Renal cortex interstitium (tissue), 15 donors: ENCODE results near the gene ANAPC15. TPM values are rescaled to one million over a fixed set of nuclear protein-coding genes. Genes with fewer than 3 reads are reported as not detected.
A peak's percentile ranks its signal among the peaks of the same experiment; 100 is the strongest.
"Not testable (repeated sequence)": the region's sequence is repeated elsewhere in the genome, so short reads cannot be mapped to it uniquely, and the experiment has no call there.

ENCODE experiments used
- DNase-seq, 11 donors: peaks; one replicate each; pipeline ENCODE4 v3.0.0-alpha.2; 2013; ENCODE audit warnings: low read depth in 9 of 11, low spot score in 4 of 11; ENCODE audit errors: extremely low read depth in 1 of 11
- long read RNA-seq, 16 experiments: transcript quantifications; one replicate each; lab custom pipeline, GENCODE V29; 2026
- polyA plus RNA-seq, 3 donors: library from polyadenylated mRNA; unstranded; fragments of 120-200 nt; gene quantifications; one replicate each; pipeline ENCODE4 v1.2.1, GENCODE V29; 2013; ENCODE audit not compliant: insufficient read length in 3 of 3

ANAPC15 gene
- polyA plus RNA-seq = 10 to 100 TPM; 41.2 to 61.9 (median 57.1) TPM
- long read RNA-seq, donor 1, transcript ANAPC15-201 (6 exons, 886 nt) = major isoform, 7 of 12 reads
- long read RNA-seq, donor 1, partial matches to known transcripts = 0 of 12 reads
- long read RNA-seq, donor 1, other reads (novel, unspliced or antisense) = 0 of 12 reads
- long read RNA-seq, donor 2, transcript ANAPC15-201 (6 exons, 886 nt) = major isoform, 5 of 15 reads
- long read RNA-seq, donor 2, partial matches to known transcripts = 0 of 15 reads
- long read RNA-seq, donor 2, other reads (novel, unspliced or antisense) = 0 of 15 reads
- long read RNA-seq, donor 3, transcript ANAPC15-201 (6 exons, 886 nt) = major isoform, 22 of 27 reads
- long read RNA-seq, donor 3, partial matches to known transcripts = 0 of 27 reads
- long read RNA-seq, donor 3, other reads (novel, unspliced or antisense) = 0 of 27 reads
- long read RNA-seq, donor 4, transcript ANAPC15-201 (6 exons, 886 nt) = major isoform, 8 of 10 reads
- long read RNA-seq, donor 4, partial matches to known transcripts = 0 of 10 reads
- long read RNA-seq, donor 4, other reads (novel, unspliced or antisense) = 0 of 10 reads
- long read RNA-seq, donor 5 = 0 reads
- long read RNA-seq, donor 6, transcript ANAPC15-204 (6 exons, 848 nt) = minor isoform, 5 of 24 reads
- long read RNA-seq, donor 6, transcript ANAPC15-201 (6 exons, 886 nt) = major isoform, 9 of 24 reads
- long read RNA-seq, donor 6, partial matches to known transcripts = 5 of 24 reads
- long read RNA-seq, donor 6, other reads (novel, unspliced or antisense) = 0 of 24 reads
- long read RNA-seq, donor 7, transcript ANAPC15-201 (6 exons, 886 nt) = major isoform, 12 of 20 reads
- long read RNA-seq, donor 7, partial matches to known transcripts = 5 of 20 reads
- long read RNA-seq, donor 7, other reads (novel, unspliced or antisense) = 0 of 20 reads
- long read RNA-seq, donor 8, transcript ANAPC15-208 (6 exons, 867 nt) = minor isoform, 7 of 25 reads
- long read RNA-seq, donor 8, transcript ANAPC15-201 (6 exons, 886 nt) = major isoform, 11 of 25 reads
- long read RNA-seq, donor 8, partial matches to known transcripts = 0 of 25 reads
- long read RNA-seq, donor 8, other reads (novel, unspliced or antisense) = 0 of 25 reads
- long read RNA-seq, donor 9, transcript ANAPC15-208 (6 exons, 867 nt) = minor isoform, 5 of 30 reads
- long read RNA-seq, donor 9, transcript ANAPC15-201 (6 exons, 886 nt) = major isoform, 10 of 30 reads
- long read RNA-seq, donor 9, transcript ANAPC15-204 (6 exons, 848 nt) = minor isoform, 6 of 30 reads
- long read RNA-seq, donor 9, partial matches to known transcripts = 6 of 30 reads
- long read RNA-seq, donor 9, other reads (novel, unspliced or antisense) = 0 of 30 reads
- long read RNA-seq, donor 10, transcript ANAPC15-208 (6 exons, 867 nt) = minor isoform, 7 of 31 reads
- long read RNA-seq, donor 10, transcript ANAPC15-201 (6 exons, 886 nt) = major isoform, 15 of 31 reads
- long read RNA-seq, donor 10, partial matches to known transcripts = 0 of 31 reads
- long read RNA-seq, donor 10, other reads (novel, unspliced or antisense) = 0 of 31 reads
- long read RNA-seq, donor 11, transcript ANAPC15-201 (6 exons, 886 nt) = major isoform, 6 of 13 reads
- long read RNA-seq, donor 11, transcript ANAPC15-208 (6 exons, 867 nt) = minor isoform, 5 of 13 reads
- long read RNA-seq, donor 11, partial matches to known transcripts = 0 of 13 reads
- long read RNA-seq, donor 11, other reads (novel, unspliced or antisense) = 0 of 13 reads
- long read RNA-seq, donor 12, partial matches to known transcripts = 0 of 8 reads
- long read RNA-seq, donor 12, other reads (novel, unspliced or antisense) = 0 of 8 reads
- long read RNA-seq, donor 13 = 0 reads
- long read RNA-seq, donor 14, transcript ANAPC15-201 (6 exons, 886 nt) = major isoform, 8 of 15 reads
- long read RNA-seq, donor 14, partial matches to known transcripts = 0 of 15 reads
- long read RNA-seq, donor 14, other reads (novel, unspliced or antisense) = 0 of 15 reads
- long read RNA-seq, donor 15, transcript ANAPC15-201 (6 exons, 886 nt) = major isoform, 5 of 10 reads
- long read RNA-seq, donor 15, partial matches to known transcripts = 0 of 10 reads
- long read RNA-seq, donor 15, other reads (novel, unspliced or antisense) = 0 of 10 reads
- long read RNA-seq, donor 16, transcript ANAPC15-201 (6 exons, 886 nt) = major isoform, 32 of 61 reads
- long read RNA-seq, donor 16, transcript ANAPC15-208 (6 exons, 867 nt) = minor isoform, 16 of 61 reads
- long read RNA-seq, donor 16, partial matches to known transcripts = 5 of 61 reads
- long read RNA-seq, donor 16, other reads (novel, unspliced or antisense) = 0 of 61 reads

GRCh38 chr11:72112143-72112977 is at the start of gene ANAPC15:
TSS of gene ANAPC15 (minus strand) at chr11:72112695. CDS start at chr11:72111276, 1,419 bp downstream.
- peak; percentile 99 to 100 (median 100) for DNase-seq

- no peak for DNase-seq
Measured at GRCh38 chr11:72160319-72160718, 47.8 kb upstream of the ANAPC15 start.

GRCh38 chr11:72157131-72157530 is 44.6 kb upstream of the ANAPC15 start:
- no peak for DNase-seq

GRCh38 chr11:72155751-72156150 is 43.3 kb upstream of the ANAPC15 start:
- DNase-seq = no peak

- DNase-seq = no peak
Measured at GRCh38 chr11:72154816-72155215, 42.3 kb upstream of the ANAPC15 start.

GRCh38 chr11:72153874-72154273 is 41.4 kb upstream of the ANAPC15 start:
- DNase-seq = not testable (repeated sequence)

GRCh38 chr11:72150882-72151281 is 38.4 kb upstream of the ANAPC15 start:
- no peak for DNase-seq

- no peak for DNase-seq
Measured at GRCh38 chr11:72146625-72147024, 34.1 kb upstream of the ANAPC15 start.

- no peak for DNase-seq
Measured at GRCh38 chr11:72144807-72145565, 32.5 kb upstream of the ANAPC15 start.

GRCh38 chr11:72142543-72142942 is 30.0 kb upstream of the ANAPC15 start:
- DNase-seq = not testable (repeated sequence)

- not testable (repeated sequence) for DNase-seq
Measured at GRCh38 chr11:72142086-72142485, 29.6 kb upstream of the ANAPC15 start.

- DNase-seq = no peak
Measured at GRCh38 chr11:72141066-72141465, 28.6 kb upstream of the ANAPC15 start.

- no peak for DNase-seq
Measured at GRCh38 chr11:72140661-72141060, 28.2 kb upstream of the ANAPC15 start.

- DNase-seq = no peak
Measured at GRCh38 chr11:72139500-72139899, 27.0 kb upstream of the ANAPC15 start.

GRCh38 chr11:72138821-72139390 is 26.4 kb upstream of the ANAPC15 start:
- peak in 2 of 11 donors; percentile 2 to 20 for DNase-seq
